DMS153 (cell line): Measurements from ENCODE around the gene SNAP23.
"Not testable (repeated sequence)": the region's sequence is repeated elsewhere in the genome, so short reads cannot be mapped to it uniquely, and the experiment has no call there.

Source experiments
- DNase-seq: peaks from one replicate; lab custom pipeline; 2025; lab: John Stamatoyannopoulos, UW

SNAP23 gene

GRCh38 chr15:42498212-42499068 is 3.0 kb downstream of the SNAP23 start:
- no peak for DNase-seq

GRCh38 chr15:42499858-42500609 is 4.6 kb downstream of the SNAP23 start:
- no peak for DNase-seq

- DNase-seq = no peak
Observed at GRCh38 chr15:42502477-42502876, 7.0 kb downstream of the SNAP23 start.

GRCh38 chr15:42503825-42504224 is 8.4 kb downstream of the SNAP23 start:
- no peak for DNase-seq

GRCh38 chr15:42504631-42505030 is 9.2 kb downstream of the SNAP23 start:
- DNase-seq = no peak

DNA sequence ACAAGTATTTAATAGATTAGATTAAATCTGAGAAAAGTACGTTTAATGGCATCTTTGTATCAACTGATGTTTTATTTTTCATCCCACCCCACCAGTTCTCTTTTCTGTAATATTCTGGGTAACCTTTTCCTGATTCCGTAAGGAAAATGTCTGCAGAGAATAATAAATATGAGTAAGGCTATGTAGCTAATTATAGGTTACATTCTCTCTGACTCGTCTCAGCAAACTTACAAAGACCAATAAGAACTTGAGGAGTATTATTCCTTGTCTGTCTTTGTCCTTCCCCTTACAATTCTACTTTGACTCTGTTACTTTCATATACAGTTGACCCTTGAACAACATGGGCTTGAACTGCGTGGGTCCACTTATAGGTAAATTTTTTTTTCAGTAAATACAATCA is 12.1 kb downstream of the SNAP23 start:
- DNase-seq = no peak

DNA sequence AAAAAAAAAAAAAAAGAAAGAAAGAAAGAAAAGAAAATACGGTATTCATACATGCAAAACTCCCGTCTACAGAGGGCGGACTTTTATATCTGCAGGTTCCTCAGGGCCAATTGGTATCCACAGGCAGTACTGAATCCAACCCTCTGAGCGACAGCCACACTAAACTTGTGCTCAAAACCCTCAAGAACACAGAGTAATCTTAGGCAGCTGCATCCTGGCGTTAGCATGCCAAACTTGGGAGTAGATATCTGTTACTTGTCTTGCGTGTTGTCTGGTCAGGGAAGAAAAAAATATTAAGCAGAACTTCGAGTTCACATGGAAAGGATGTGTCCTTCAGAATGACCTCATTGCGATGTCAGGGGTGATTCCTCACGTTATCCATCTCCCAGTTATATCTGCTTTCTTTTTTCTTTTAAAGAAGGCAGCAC is 12.8 kb downstream of the SNAP23 start:
- DNase-seq = no peak

- no peak for DNase-seq
Observed at GRCh38 chr15:42510258-42511006, 15.0 kb downstream of the SNAP23 start.

DNA sequence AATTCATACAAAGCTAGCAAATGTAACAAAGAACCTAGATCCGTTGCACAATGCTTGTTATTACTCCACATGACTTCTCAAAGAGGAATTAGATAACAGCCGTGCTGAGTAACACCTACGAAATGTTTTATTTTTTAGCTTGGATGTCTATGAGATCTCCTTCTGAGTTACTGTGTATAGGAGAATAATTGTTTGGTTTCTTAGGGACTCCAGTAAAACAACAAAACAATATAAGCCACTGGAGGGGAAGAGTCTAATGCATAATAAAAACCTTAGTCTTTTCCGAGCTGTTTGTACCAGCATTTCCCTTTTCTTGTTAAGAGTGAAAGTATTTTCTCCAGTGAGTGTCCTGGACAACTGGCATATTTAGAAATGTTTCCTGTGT is 15.6 kb downstream of the SNAP23 start:
- DNase-seq = no peak

- DNase-seq = no peak
Observed at GRCh38 chr15:42523331-42523730, 27.9 kb downstream of the SNAP23 start.

DNA sequence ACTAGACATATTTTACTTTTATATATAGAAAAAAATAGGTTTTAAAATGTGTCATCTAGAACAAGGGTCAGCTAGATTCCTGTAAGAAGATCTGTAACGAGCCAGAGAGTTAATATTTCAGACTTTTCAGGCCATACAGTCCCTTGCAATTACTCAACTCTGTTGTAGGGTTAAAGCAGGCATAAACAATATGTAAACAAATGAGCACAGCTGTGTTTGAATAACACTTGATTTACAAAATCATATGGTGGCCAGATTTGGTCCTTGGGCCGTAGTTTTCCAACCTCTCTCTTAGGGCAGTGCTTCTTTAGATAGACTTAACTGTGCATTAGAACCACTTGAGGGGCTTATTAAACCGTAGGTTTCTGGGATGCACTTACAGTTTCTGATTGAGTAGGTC is 33.5 kb downstream of the SNAP23 start:
- DNase-seq = no peak

DNA sequence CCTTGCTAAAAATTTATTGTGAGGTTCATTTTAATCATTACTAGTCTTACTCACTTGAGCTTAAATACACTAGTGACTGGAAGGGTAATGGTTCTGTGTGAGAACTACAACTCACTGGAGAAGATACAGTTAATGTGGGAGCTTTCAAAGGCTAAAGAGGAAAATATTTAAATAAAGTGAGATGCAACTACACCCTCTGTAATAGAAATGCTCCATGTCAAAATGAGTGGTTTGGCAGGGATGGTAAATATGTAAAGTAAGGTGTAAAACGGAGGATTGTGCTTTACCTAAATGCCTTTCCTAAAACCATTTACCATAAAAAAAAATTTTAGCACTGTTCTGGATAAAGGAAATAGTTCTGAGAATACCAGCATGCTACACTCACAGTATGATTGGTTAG is 37.8 kb downstream of the SNAP23 start:
- DNase-seq = no peak

DNA sequence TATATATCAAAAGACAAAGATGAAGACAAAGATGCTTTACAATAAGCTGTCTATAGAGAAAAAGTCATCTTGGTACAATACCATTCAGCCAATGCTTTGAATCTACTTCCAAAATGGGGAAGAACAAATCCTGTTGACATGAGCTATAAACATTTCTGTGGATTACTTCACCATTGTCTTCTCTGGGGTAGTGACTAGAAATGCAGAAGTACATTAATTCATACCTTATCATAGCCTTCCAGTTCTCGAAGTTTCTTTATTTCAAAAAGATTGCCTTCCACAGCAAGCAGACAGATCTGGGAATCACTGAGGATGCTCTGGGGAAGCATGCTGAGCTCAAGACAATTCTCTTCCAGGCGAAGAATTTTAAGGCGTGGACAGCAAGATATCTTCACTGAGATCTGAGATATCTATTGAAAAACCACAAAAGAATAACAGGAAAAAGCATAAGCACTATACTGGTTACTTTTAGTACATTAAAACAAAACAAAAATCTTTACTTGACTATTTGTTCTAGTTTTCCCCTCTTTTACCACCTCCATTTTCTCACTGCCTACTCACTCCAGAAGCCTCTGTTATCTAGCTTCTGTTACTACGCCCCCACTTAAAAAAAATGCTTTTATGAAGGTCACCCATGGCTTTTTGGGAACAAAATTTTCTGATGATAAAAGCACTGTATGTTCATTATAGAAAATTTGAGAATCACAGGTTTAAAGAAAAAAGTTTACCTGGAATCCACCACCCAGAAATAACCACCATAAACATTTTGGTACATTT is 49.6 kb downstream of the SNAP23 start:
- DNase-seq = no peak

DNA sequence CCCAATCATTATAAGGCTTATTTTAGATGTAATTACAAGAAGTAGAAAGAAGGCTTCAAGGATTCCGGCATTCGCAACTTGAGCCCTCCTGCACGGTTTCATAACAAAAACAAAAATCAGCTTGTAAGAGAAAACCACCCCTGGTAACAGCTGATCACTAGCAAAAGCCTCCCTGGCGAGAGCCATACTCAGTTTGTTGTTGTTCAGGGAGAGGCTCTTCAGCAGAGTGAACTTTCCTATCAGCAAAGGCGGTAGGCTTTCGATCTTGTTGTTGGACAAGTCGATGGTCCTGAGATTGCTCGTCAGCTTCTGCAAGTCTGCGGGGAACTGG is 52.4 kb downstream of the SNAP23 start:
- no peak for DNase-seq

DNA sequence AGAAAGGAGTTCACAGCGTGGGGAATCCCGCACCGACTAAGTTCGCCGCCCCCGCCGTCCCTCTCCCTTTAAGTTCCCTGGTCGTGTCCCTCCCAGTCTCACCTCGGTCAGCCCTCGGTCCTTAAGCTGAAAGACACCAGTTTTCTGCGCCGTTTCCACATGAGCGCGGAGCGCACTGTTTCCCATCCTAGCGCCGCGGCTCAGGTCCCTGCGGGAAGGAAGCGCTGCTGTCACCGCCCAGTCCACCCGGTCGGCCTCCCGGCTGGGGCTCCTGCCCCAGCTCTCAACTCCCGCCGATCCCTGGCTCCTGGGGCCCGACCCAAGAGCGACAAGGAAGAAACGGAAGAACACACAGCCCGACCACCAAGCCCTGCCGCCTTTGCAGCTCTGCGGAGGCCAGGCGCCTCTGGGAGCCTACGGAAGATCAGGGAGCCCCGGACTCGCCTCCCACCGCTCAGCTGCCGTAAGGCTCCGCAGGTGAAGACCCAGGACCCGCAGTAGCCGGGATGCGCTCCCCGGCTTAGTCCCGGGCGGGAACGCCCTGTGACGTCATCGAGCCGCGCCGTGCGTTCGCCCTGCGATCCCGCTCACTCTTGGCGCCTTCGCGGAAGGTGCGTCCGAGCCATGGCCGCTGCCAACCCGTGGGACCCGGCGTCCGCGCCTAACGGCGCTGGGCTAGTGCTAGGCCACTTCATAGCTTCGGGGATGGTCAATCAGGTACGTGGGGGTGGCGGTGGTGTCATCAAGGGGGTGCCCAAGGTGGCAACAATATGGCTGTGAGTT is 53.0 kb downstream of the SNAP23 start, which contains the start of the genes HAUS2 and LRRC57:
HAUS2 (plus strand) TSS at position 590 of the 783 bp plus-strand sequence; CDS start at position 625, 35 bp downstream.
LRRC57 (minus strand) TSS at position 545 of the 783 bp plus-strand sequence; CDS start at position 186, 359 bp downstream.
- peak; percentile 40 for DNase-seq

DNA sequence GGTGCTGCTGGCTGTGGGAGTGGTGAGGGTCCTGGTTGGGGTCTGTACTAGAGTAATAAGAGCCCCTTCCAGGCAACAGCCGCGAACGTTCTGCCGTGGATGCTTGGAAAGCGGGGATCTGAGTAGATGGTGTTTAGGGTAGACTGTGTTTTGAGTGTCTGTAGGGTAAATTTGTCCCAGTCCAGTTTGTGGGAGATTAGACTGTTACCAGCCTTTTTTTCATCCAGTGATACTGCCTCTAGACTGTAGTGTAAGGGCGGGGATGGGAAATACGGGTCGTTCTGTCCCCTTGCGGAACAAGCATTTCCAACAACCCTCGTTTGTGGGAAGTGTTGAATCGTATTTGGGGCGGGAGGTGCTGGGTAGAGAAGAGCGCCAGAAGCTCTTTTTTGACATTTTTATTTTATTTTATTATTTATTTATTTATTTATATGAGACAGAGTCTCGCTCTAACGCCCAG is 53.6 kb downstream of the SNAP23 start:
- DNase-seq = peak; percentile 0

GRCh38 chr15:42549741-42550392 is 54.4 kb downstream of the SNAP23 start:
- DNase-seq = no peak

DNA sequence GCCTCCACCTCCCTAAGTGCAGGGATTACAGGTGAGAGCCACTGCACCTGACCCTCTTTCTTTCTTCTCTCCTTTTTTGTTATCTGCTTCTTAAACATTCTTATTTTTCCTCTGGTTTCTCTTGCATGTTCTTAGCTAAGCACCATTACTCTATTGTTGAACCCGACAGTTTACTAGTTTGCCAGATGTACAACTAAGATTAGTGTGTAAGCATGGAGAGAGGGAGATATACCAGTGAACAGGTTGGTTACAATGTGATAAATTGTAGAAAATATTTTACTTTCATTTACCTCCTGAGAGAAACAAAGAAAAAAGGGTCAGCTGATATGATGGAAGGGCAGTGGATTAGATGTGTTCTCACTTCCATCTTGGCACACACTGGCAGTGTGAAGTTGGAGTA is 58.1 kb downstream of the SNAP23 start:
- no peak for DNase-seq

- DNase-seq = not testable (repeated sequence)
Observed at GRCh38 chr15:42556550-42557207, 61.2 kb downstream of the SNAP23 start.

DNA sequence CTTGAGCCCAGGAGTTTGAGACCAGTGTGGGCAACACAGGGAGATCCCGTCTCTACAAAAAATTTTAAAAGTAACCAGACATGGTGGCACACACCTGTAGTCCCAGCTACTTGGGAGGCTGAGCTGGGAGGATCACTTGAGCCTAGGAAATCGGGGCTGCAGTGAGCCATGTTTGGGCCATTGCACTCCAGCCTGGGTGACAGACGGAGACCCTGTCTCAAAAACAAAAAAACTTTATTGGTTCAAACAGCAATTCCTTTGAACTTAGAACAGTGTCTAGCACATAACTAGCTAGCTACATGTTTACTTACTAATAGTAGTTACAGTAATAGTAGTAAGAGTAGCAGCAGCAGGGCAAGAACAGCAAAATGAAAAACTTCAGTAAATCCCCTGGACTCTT is 63.3 kb downstream of the SNAP23 start:
- DNase-seq = no peak
